ENCODE measurements around the gene GPR158. TPM values are rescaled to one million over a fixed set of nuclear protein-coding genes. Genes with fewer than 3 reads are reported as not detected.

The GPR158 gene
- total RNA-seq, 2 donors from 2014 or later: not detected

- Mint-ChIP-seq H3K27ac (no peak overlapping the region), H3K27me3 (no peaks in the 10 kb centered on the region), H3K9me3 (peaks cover 8% of the 10 kb centered on the region), H3K4me3 (no peak overlapping the region), H3K4me1 (no peaks in the 10 kb centered on the region), H3K36me3 (ENCODE audit: low read depth) (no peaks in the 10 kb centered on the region)
- no peak for ATAC-seq (replicated peaks)
These were observed 269.5 kb downstream of the GPR158 start for GRCh38 chr10:25444266-25444665.

GRCh38 chr10:25451401-25451800 lies 276.6 kb downstream of the GPR158 start:
- peaks cover 12% of the 10 kb centered on the region for H3K9me3 Mint-ChIP-seq
- H3K27ac Mint-ChIP-seq: no peak overlapping the region
- ATAC-seq (replicated peaks): no peak
- no peak overlapping the region for H3K4me3 Mint-ChIP-seq
- no peaks in the 10 kb centered on the region for H3K36me3 Mint-ChIP-seq (ENCODE audit: low read depth)
- H3K4me1 Mint-ChIP-seq: no peaks in the 10 kb centered on the region
- H3K27me3 Mint-ChIP-seq: no peaks in the 10 kb centered on the region

GRCh38 chr10:25453619-25454018 lies 278.8 kb downstream of the GPR158 start:
- H3K4me1 Mint-ChIP-seq: no peaks in the 10 kb centered on the region
- H3K27me3 Mint-ChIP-seq: no peaks in the 10 kb centered on the region
- no peak for ATAC-seq (replicated peaks)
- no peaks in the 10 kb centered on the region for H3K36me3 Mint-ChIP-seq (ENCODE audit: low read depth)
- peaks cover 15% of the 10 kb centered on the region for H3K9me3 Mint-ChIP-seq
- H3K27ac Mint-ChIP-seq: no peak overlapping the region
- H3K4me3 Mint-ChIP-seq: no peak overlapping the region

GRCh38 chr10:25455980-25456567 lies 281.3 kb downstream of the GPR158 start:
- H3K36me3 Mint-ChIP-seq (ENCODE audit: low read depth): no peaks in the 10 kb centered on the region

GRCh38 chr10:25457552-25457951 lies 282.8 kb downstream of the GPR158 start:
- no peaks in the 10 kb centered on the region for H3K4me1 Mint-ChIP-seq
- no peaks in the 10 kb centered on the region for H3K27me3 Mint-ChIP-seq
- H3K9me3 Mint-ChIP-seq: peaks cover 19% of the 10 kb centered on the region
- no peak for ATAC-seq (replicated peaks)
- H3K36me3 Mint-ChIP-seq (ENCODE audit: low read depth): no peaks in the 10 kb centered on the region
- no peak overlapping the region for H3K27ac Mint-ChIP-seq
- no peak overlapping the region for H3K4me3 Mint-ChIP-seq

More at GRCh38 chr10:25455980-25456567, 281.3 kb downstream of the GPR158 start:
- H3K27me3 Mint-ChIP-seq: no peaks in the 10 kb centered on the region
- no peak overlapping the region for H3K4me3 Mint-ChIP-seq
- ATAC-seq (replicated peaks): no peak
- no peak overlapping the region for H3K27ac Mint-ChIP-seq
- H3K4me1 Mint-ChIP-seq: no peaks in the 10 kb centered on the region
- H3K9me3 Mint-ChIP-seq: peaks cover 13% of the 10 kb centered on the region

GRCh38 chr10:25465582-25466372 lies 291.0 kb downstream of the GPR158 start:
- peaks cover 16% of the 10 kb centered on the region for H3K9me3 Mint-ChIP-seq

GRCh38 chr10:25467881-25468280 lies 293.1 kb downstream of the GPR158 start:
- Mint-ChIP-seq H3K4me1 (no peaks in the 10 kb centered on the region), H3K9me3 (peaks cover 7% of the 10 kb centered on the region), H3K4me3 (no peak overlapping the region), H3K27ac (no peak overlapping the region), H3K27me3 (no peaks in the 10 kb centered on the region), H3K36me3 (ENCODE audit: low read depth) (no peaks in the 10 kb centered on the region)
- no peak for ATAC-seq (replicated peaks)

More at GRCh38 chr10:25465582-25466372, 291.0 kb downstream of the GPR158 start:
- Mint-ChIP-seq H3K4me3 (no peak overlapping the region), H3K27ac (no peak overlapping the region), H3K36me3 (ENCODE audit: low read depth) (no peaks in the 10 kb centered on the region), H3K27me3 (no peaks in the 10 kb centered on the region), H3K4me1 (no peaks in the 10 kb centered on the region)
- no peak for ATAC-seq (replicated peaks)

GRCh38 chr10:25481467-25481866 lies 306.7 kb downstream of the GPR158 start:
- ATAC-seq (replicated peaks): no peak
- H3K27me3 Mint-ChIP-seq: peaks cover 3% of the 10 kb centered on the region
- no peaks in the 10 kb centered on the region for H3K36me3 Mint-ChIP-seq (ENCODE audit: low read depth)
- H3K4me1 Mint-ChIP-seq: no peaks in the 10 kb centered on the region
- no peak overlapping the region for H3K4me3 Mint-ChIP-seq
- no peak overlapping the region for H3K27ac Mint-ChIP-seq
- H3K9me3 Mint-ChIP-seq: peaks cover 15% of the 10 kb centered on the region

GRCh38 chr10:25483999-25484398 lies 309.2 kb downstream of the GPR158 start:
- Mint-ChIP-seq H3K4me3 (no peak overlapping the region), H3K4me1 (no peaks in the 10 kb centered on the region), H3K9me3 (peaks cover 18% of the 10 kb centered on the region), H3K27me3 (peaks cover 3% of the 10 kb centered on the region), H3K36me3 (ENCODE audit: low read depth) (no peaks in the 10 kb centered on the region), H3K27ac (no peak overlapping the region)
- ATAC-seq (replicated peaks): no peak

GRCh38 chr10:25487266-25487665 lies 312.5 kb downstream of the GPR158 start:
- H3K27me3 Mint-ChIP-seq: peaks cover 3% of the 10 kb centered on the region
- no peaks in the 10 kb centered on the region for H3K36me3 Mint-ChIP-seq (ENCODE audit: low read depth)
- no peak overlapping the region for H3K27ac Mint-ChIP-seq
- H3K9me3 Mint-ChIP-seq: peaks cover 15% of the 10 kb centered on the region
- no peak overlapping the region for H3K4me3 Mint-ChIP-seq
- H3K4me1 Mint-ChIP-seq: no peaks in the 10 kb centered on the region
- ATAC-seq (replicated peaks): no peak

GRCh38 chr10:25492040-25492439 lies 317.2 kb downstream of the GPR158 start:
- Mint-ChIP-seq H3K9me3 (peaks cover 6% of the 10 kb centered on the region), H3K27me3 (no peaks in the 10 kb centered on the region), H3K4me3 (no peak overlapping the region), H3K4me1 (no peaks in the 10 kb centered on the region), H3K36me3 (ENCODE audit: low read depth) (no peaks in the 10 kb centered on the region), H3K27ac (no peak overlapping the region)
- ATAC-seq (replicated peaks): no peak

GRCh38 chr10:25492680-25493079 lies 317.9 kb downstream of the GPR158 start:
- Mint-ChIP-seq H3K4me1 (no peaks in the 10 kb centered on the region), H3K36me3 (ENCODE audit: low read depth) (no peaks in the 10 kb centered on the region), H3K9me3 (peaks cover 6% of the 10 kb centered on the region), H3K27ac (no peak overlapping the region), H3K4me3 (no peak overlapping the region), H3K27me3 (no peaks in the 10 kb centered on the region)
- no peak for ATAC-seq (replicated peaks)

- Mint-ChIP-seq H3K36me3 (ENCODE audit: low read depth) (no peaks in the 10 kb centered on the region), H3K4me3 (no peak overlapping the region), H3K27me3 (no peaks in the 10 kb centered on the region), H3K27ac (no peak overlapping the region), H3K9me3 (peaks cover 6% of the 10 kb centered on the region), H3K4me1 (no peaks in the 10 kb centered on the region)
- ATAC-seq (replicated peaks): no peak
These were observed 318.5 kb downstream of the GPR158 start for GRCh38 chr10:25493122-25493893.

- Mint-ChIP-seq H3K36me3 (ENCODE audit: low read depth) (no peaks in the 10 kb centered on the region), H3K4me1 (no peaks in the 10 kb centered on the region)
These were observed 322.4 kb downstream of the GPR158 start for GRCh38 chr10:25497246-25497645.

GRCh38 chr10:25498645-25499044 lies 323.8 kb downstream of the GPR158 start:
- Mint-ChIP-seq H3K9me3 (no peaks in the 10 kb centered on the region), H3K27ac (no peak overlapping the region), H3K4me3 (no peak overlapping the region), H3K4me1 (no peaks in the 10 kb centered on the region), H3K27me3 (no peaks in the 10 kb centered on the region), H3K36me3 (ENCODE audit: low read depth) (no peaks in the 10 kb centered on the region)
- no peak for ATAC-seq (replicated peaks)

More at GRCh38 chr10:25497246-25497645, 322.4 kb downstream of the GPR158 start:
- no peak overlapping the region for H3K27ac Mint-ChIP-seq
- no peaks in the 10 kb centered on the region for H3K27me3 Mint-ChIP-seq
- no peak overlapping the region for H3K4me3 Mint-ChIP-seq
- no peak for ATAC-seq (replicated peaks)
- no peaks in the 10 kb centered on the region for H3K9me3 Mint-ChIP-seq
